Measurements from ENCODE around the gene GRK1. TPM values are rescaled to one million over a fixed set of nuclear protein-coding genes. Genes with fewer than 3 reads are reported as not detected.

GRK1 gene
- total RNA-seq, 1 donor from 2014 or later = not detected

GRCh38 chr13:113666329-113666670 is 719 bp upstream of the GRK1 start:
- H3K4me3 Mint-ChIP-seq (ENCODE audit: unreplicated experiment) = no peak overlapping the region
- no peaks in the 10 kb centered on the region for H3K4me1 Mint-ChIP-seq (ENCODE audit: low read depth, unreplicated experiment)
- H4K20me1 ChIP-seq (ENCODE audit: insufficient read depth, low read length) = peaks cover 10% of the 10 kb centered on the region
- peaks cover 9% of the 10 kb centered on the region for H3K27me3 ChIP-seq (ENCODE audit: insufficient read depth, low read length)
- no peaks in the 10 kb centered on the region for H3K9me3 ChIP-seq (ENCODE audit: insufficient read depth, low read depth, low read length)
- H3K4me1 ChIP-seq (ENCODE audit: insufficient read depth, low read length) = no peaks in the 10 kb centered on the region
- H3K36me3 ChIP-seq (ENCODE audit: insufficient read depth, low read length) = no peaks in the 10 kb centered on the region
- H3K27ac Mint-ChIP-seq (ENCODE audit: unreplicated experiment) = no peak overlapping the region
- no peak overlapping the region for H3K4me3 ChIP-seq (ENCODE audit: insufficient read depth, low read depth, low read length)
- no peak overlapping the region for H3K9ac ChIP-seq (ENCODE audit: low read length)
- FAIRE-seq (no peak), DNase-seq (ENCODE audit: low read depth) (no peak)
- H3K36me3 Mint-ChIP-seq (ENCODE audit: low read depth, unreplicated experiment) = no peaks in the 10 kb centered on the region
- H3K9me3 Mint-ChIP-seq (ENCODE audit: unreplicated experiment) = peaks cover 8% of the 10 kb centered on the region
- H3K4me2 ChIP-seq (ENCODE audit: low read length) = no peak overlapping the region
- H3K27me3 Mint-ChIP-seq (ENCODE audit: low read depth, unreplicated experiment) = peaks cover 25% of the 10 kb centered on the region
- no peak overlapping the region for H3K27ac ChIP-seq (ENCODE audit: low read depth, low read length)
- no peak overlapping the region for H2AFZ ChIP-seq (ENCODE audit: low read depth, low read length)
- no peaks in the 10 kb centered on the region for H3K79me2 ChIP-seq (ENCODE audit: insufficient read depth, low read length)
- TF ChIP-seq EZH2 (IDR thresholded peaks at IDR 0.05; ENCODE audit: insufficient read depth, low read length) (no peak), CTCF (IDR thresholded peaks at IDR 0.05; ENCODE audit: insufficient read depth, low read depth, low read length) (no peak)

GRCh38 chr13:113667771-113668490 is 912 bp downstream of the GRK1 start:
- no peaks in the 10 kb centered on the region for H3K36me3 Mint-ChIP-seq (ENCODE audit: low read depth, unreplicated experiment)
- H3K4me1 ChIP-seq (ENCODE audit: insufficient read depth, low read length) = no peaks in the 10 kb centered on the region
- H3K36me3 ChIP-seq (ENCODE audit: insufficient read depth, low read length) = no peaks in the 10 kb centered on the region
- H4K20me1 ChIP-seq (ENCODE audit: insufficient read depth, low read length) = peaks cover 10% of the 10 kb centered on the region
- H3K27ac Mint-ChIP-seq (ENCODE audit: unreplicated experiment) = no peak overlapping the region
- no peak overlapping the region for H3K27ac ChIP-seq (ENCODE audit: low read depth, low read length)
- H3K27me3 ChIP-seq (ENCODE audit: insufficient read depth, low read length) = peaks cover 9% of the 10 kb centered on the region
- no peak for FAIRE-seq
- H3K4me3 ChIP-seq (ENCODE audit: insufficient read depth, low read depth, low read length) = no peak overlapping the region
- no peak overlapping the region for H3K4me2 ChIP-seq (ENCODE audit: low read length)
- no peaks in the 10 kb centered on the region for H3K9me3 ChIP-seq (ENCODE audit: insufficient read depth, low read depth, low read length)
- H3K79me2 ChIP-seq (ENCODE audit: insufficient read depth, low read length) = no peaks in the 10 kb centered on the region
- no peak overlapping the region for H3K9ac ChIP-seq (ENCODE audit: low read length)
- peaks cover 25% of the 10 kb centered on the region for H3K27me3 Mint-ChIP-seq (ENCODE audit: low read depth, unreplicated experiment)
- H2AFZ ChIP-seq (ENCODE audit: low read depth, low read length) = no peak overlapping the region
- no peak overlapping the region for H3K4me3 Mint-ChIP-seq (ENCODE audit: unreplicated experiment)
- no peak for DNase-seq (ENCODE audit: low read depth)
- no peaks in the 10 kb centered on the region for H3K4me1 Mint-ChIP-seq (ENCODE audit: low read depth, unreplicated experiment)
- H3K9me3 Mint-ChIP-seq (ENCODE audit: unreplicated experiment) = no peaks in the 10 kb centered on the region
- TF ChIP-seq CTCF (IDR thresholded peaks at IDR 0.05; ENCODE audit: insufficient read depth, low read depth, low read length) = no peak
- TF ChIP-seq EZH2 (IDR thresholded peaks at IDR 0.05; ENCODE audit: insufficient read depth, low read length) = no peak

GRCh38 chr13:113668491-113668971 is 1.5 kb downstream of the GRK1 start:
- Mint-ChIP-seq H3K27me3 (ENCODE audit: low read depth, unreplicated experiment) (peaks cover 25% of the 10 kb centered on the region), H3K36me3 (ENCODE audit: low read depth, unreplicated experiment) (no peaks in the 10 kb centered on the region), H3K4me1 (ENCODE audit: low read depth, unreplicated experiment) (no peaks in the 10 kb centered on the region), H3K27ac (ENCODE audit: unreplicated experiment) (no peak overlapping the region), H3K9me3 (ENCODE audit: unreplicated experiment) (no peaks in the 10 kb centered on the region), H3K4me3 (ENCODE audit: unreplicated experiment) (no peak overlapping the region)
- Histone ChIP-seq H3K9me3 (ENCODE audit: insufficient read depth, low read depth, low read length) (no peaks in the 10 kb centered on the region), H3K36me3 (ENCODE audit: insufficient read depth, low read length) (no peaks in the 10 kb centered on the region), H3K27me3 (ENCODE audit: insufficient read depth, low read length) (peaks cover 9% of the 10 kb centered on the region), H4K20me1 (ENCODE audit: insufficient read depth, low read length) (peaks cover 10% of the 10 kb centered on the region), H3K4me3 (ENCODE audit: insufficient read depth, low read depth, low read length) (no peak overlapping the region), H3K27ac (ENCODE audit: low read depth, low read length) (no peak overlapping the region), H3K4me2 (ENCODE audit: low read length) (no peak overlapping the region), H3K4me1 (ENCODE audit: insufficient read depth, low read length) (no peaks in the 10 kb centered on the region), H2AFZ (ENCODE audit: low read depth, low read length) (no peak overlapping the region), H3K79me2 (ENCODE audit: insufficient read depth, low read length) (no peaks in the 10 kb centered on the region), H3K9ac (ENCODE audit: low read length) (no peak overlapping the region)
- no peak for FAIRE-seq
- TF ChIP-seq CTCF (IDR thresholded peaks at IDR 0.05; ENCODE audit: insufficient read depth, low read depth, low read length) (no peak), EZH2 (IDR thresholded peaks at IDR 0.05; ENCODE audit: insufficient read depth, low read length) (no peak)
- DNase-seq (ENCODE audit: low read depth) = no peak
